Activated CD4-positive, alpha-beta T cell treated with anti-CD3 and anti-CD28 coated beads, Interleukin-10, Interleukin-2, amounts not matched to agents 100 ng/mL and 50 ng/mL, durations not matched to agents 16 hours and 8 hours (primary cell): ENCODE measurements around the gene CD3D.

Experiments used
- DNase-seq: peaks from one replicate; pipeline ENCODE4 v3.0.0-alpha.2; 2020

CD3D gene

DNA sequence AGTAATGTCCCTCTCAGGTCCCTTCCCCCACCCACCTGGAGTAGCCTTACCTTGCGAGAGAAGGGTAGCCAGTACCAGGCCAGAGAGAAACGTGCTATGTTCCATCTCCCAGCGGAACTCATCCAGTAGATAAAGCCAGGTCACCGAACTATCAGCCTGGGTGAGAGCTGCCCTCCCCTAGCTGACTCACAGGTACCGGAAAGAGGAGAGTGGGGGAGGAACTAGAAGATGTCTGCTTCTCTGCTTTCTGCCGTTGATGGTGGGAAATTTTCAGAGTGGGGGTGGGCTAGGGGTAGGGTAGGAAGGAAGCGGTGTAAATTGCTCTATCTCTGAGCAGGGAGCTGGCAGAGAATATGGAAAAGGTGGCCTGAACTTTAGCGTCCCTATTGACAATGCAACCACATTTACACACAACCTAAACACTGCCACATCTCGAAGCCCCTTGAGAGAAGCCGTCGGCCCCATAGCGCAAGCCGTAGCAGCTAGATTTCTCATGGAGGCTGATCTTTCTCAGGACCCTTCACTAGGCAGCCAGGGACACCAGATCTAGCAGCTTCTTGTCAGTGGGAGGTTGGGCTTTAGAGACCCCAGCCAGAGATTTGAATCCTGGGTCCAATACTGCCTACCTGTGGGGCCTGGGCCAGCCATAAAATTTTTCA, at the start of gene CD3D:
TSS of gene CD3D (minus strand) at position 203 of the 659 bp plus-strand sequence. CDS start at position 105, 98 bp downstream.
- DNase-seq = peak; percentile 90

DNA sequence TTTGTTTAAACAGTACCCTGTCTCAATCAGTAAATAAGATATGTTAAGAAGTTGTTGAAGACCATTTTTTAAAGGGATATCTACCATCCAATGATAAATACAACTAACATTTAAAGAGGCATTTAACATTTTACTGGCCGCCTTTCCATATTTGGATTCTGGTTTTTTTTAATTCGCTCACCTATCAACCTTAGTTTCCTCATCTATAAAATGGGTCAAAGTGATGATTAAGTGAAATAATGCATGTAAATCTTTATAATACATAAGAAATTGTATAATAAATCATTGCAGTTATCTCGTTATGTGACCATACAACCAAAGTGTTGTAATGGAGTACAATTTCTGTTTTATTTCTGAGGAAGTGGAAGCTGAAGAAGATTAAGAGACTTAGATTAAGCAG, 41.2 kb upstream of the CD3D start:
- no peak for DNase-seq

DNA sequence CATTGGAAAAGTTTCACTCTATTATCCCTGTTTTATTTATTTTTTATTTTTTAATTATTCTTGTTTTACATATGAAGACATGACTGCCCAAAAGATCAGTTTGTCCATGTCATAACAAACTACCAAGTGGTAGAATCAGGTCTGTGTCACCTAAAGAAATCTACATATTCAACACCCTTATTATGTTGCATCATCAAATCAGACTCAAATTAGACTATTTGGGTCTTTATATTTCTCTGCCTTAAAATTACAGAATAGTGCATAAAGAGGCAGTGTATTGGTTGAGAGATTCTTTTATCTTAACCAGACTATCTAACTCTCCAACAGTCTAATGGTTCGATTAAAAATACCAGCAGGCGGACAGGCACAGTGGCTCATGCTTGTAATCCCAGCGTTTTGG, 40.4 kb upstream of the CD3D start:
- DNase-seq = no peak

DNA sequence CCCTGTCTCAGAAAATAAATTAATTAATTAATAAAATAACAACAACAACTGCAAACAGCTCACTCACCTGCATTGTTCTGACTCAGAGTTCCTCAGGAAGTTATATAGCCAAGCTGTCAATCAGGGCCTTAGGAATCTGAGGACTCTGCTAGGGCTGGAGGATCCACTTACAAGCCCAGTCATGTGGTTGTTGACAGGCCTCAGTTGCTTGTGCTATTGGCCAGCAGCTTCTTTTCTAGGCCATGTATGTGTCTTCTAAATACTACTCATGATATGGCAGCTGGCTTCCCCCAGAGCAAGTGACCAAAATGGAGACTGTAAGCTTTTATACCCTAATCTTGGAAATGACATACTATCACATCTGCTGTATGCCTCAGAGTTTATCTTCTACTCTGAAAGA, 38.1 kb upstream of the CD3D start:
- DNase-seq = no peak

DNA sequence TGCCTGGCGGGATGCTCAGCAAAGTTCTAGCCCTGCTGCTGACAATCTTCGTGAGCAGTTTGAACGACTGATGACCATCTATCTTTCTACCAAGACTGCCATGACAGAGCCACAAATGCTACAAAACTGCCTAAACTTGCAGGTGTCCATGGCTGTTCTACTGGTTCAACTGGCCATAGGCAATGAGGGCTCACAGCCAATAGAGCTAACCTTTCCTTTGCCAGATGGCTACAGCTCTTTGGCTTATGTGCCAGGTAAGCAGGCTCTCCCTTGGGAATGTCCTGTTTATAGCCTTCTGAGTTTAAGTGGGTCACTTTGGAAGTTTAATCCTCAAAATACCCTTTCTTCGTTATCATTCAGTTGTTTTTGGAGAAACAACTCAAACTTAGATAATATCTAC, 37.0 kb upstream of the CD3D start:
- DNase-seq = no peak

DNA sequence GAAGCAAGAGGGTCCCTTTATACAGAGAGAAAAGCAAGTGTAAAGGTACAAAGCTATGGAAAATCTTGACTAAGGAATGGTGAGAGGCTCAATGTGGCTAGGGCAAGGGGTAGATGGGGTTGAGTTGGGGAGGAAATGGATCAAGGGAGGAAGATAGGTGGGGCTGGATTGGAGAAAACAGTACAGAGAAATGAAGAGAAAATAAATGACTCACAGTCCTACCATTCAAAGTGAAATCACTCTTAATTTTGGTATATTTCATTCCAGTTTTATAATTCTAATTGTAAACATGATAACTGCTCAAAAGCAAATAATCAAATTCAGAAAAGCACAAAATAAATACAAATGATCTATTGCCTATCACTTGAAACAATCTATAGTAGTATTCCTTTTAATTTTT, 33.5 kb upstream of the CD3D start:
- DNase-seq = no peak

DNA sequence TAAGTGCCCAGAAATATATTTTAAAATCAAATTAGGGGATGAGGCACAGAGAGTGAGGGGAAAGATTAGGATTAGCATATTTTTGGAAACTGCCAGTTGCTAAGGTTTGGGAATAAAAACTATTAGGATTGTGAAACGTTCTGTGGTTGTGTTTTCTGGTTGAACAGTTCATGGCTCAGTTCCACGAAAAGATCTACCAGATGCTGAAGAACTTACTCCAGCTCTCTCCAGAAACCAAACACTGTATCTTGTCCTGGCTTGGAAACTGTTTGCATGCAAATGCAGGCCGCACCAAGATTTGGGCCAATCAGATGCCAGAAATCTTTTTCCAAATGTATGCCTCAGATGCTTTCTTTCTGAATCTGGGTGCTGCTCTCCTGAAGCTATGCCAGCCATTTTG, 32.2 kb upstream of the CD3D start:
- DNase-seq = no peak

DNA sequence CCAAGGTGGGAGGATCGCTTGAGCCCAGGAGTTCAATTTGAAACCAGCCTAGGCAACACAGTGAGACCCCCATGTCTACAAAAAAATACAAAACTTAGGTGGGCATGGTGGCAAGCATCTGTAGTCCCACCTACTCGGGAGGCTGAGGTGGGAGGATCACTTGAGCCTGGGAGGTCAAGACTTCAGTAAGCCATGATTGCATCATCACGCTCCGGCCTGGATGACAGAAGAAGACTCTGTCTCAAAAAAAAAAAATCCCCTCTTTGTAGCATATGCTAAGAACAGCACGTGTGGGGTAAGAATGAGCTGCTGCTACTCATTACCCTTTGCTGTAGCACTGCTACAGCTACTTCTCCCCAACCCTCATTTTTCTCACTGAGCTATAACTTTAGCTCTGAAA, 31.4 kb upstream of the CD3D start:
- DNase-seq = no peak

DNA sequence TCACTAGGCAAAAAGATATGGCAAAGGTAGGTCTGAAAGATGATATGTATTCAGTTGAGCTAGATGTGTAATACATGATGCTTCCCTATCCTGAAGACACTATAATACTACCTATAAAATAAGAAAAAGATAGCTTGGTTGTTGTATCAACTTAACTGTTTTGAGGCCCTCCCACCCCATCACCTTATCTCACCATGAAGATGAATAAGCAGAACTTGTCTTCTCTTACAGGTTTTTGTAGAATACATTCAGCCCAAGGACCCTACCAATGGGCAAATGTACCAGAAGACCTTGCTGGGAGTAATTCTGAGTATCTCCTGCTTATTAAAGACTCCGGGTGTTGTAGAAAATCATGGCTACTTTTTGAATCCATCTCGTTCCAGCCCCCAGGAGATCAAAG, 30.8 kb upstream of the CD3D start:
- no peak for DNase-seq

DNA sequence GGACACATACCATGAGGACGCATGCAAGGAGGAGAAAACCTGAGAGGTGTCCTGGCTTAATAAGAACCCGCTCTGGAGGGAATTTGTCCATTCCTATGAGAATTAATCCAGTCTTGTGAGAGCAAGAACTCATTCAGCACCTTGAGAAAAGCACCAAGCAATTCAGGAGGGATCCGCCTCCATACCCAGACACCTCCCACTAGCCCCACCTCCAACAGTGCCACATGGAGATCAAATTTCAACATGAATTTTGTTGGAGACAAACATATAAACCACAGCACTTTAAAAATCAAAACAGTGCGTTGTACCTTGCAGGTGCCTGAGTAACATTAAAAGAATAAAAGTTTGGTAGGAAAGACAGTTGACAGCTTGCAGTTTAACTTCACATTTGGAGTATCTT, 28.3 kb upstream of the CD3D start:
- DNase-seq = no peak

DNA sequence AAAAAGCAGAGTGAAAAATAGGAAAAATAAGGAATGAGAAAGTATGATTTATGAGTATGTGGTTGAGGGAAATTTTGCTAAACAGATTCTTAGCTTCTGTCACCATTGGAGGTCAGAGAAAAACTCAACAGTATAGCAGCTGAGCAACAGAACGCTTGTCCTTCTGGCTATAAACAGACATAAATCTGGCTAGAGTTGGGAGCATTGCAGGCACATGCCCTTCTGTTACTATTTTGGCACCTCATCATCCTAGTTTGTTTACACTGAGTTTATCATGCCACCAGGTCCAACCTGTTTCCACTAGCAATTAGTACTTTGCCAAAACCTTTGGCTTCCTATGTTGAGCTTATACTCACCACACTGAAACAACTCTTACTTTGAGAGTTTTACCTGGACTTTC, 23.8 kb upstream of the CD3D start:
- DNase-seq = no peak

DNA sequence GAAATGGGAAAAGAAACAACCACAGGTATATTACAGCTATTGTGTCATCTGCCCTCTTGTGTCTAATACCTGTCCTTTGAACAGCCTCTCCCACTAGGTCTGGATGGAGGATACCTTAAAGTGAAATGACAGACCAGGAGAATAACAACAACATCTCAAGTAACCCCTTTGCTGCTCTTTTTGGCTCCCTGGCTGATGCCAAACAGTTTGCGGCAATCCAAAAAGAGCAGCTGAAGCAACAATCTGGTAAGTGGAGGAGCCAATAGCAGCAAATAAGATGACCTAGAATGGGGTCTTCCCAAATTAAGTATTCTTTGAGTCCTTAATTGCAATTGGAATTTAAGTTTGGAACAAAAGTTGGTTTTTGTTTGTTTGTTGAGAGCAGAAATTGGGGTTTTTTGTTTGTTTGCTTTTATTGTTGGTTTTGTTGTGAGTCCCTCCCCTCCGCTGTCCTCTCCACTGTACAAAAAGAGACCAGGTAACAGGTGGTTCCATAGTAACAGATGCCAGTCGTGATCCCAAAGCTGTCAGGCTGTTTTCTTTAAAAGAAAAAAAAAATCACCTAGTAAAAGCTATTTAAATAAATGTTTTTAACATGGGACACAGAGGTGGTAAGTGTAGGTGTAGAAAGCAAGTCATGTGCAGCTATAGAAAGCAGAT, 22.6 kb upstream of the CD3D start:
- DNase-seq = no peak

DNA sequence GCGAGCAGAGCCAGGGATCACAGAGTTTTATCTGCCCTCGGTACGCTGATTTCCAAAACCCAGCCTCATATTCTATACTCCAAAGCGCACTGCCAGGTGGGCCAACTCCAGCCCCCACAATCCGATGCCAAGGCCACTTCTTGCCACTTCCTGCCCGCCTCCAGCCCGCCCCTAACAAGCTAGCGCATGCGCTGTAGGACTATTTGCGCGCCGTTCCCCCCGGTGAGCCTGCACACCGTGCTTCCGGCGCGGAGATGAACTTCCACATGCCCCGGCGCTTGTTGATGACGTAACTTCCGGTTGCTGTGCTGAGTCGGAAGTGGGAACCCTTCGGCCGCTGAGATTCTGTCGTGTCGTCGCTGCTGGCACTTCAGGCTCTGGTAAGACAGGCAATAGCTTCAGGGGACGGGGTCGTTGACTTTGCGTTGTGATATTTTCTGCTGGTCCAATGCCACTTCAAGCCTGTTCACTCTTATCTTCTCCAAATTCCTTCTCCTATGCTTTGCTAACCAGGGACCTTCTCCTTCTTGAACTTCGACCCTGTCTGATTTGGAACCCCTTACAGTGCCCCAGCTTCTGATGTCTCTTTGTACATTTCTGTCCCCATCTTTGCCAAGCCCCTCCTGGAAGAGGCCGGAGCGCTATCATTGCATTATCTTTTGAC, 16.9 kb upstream of the CD3D start, which contains the start of gene UBE4A:
TSS of gene UBE4A (plus strand) at position 306 of the 664 bp plus-strand sequence. CDS start 5,481 bp downstream, outside the sequence.
- peak; percentile 99 for DNase-seq

DNA sequence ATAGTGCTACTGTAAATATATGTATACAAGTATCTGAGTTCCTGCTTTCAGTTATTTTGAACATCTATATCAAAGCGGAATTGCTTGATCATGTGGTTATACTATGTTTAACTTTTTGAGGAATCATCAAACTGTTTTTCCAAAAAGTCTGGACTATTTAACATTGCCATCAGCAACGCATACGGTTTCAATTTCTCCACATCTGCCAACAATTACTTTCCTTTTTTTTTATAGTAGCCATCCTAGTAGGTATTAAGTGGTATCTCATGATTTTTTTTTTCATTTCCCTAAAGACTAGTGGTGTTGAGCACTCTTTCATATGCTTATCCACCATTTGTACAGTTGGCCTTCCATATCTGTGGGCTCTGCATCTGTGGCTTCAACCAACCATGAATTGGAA, 15.6 kb upstream of the CD3D start:
- no peak for DNase-seq

DNA sequence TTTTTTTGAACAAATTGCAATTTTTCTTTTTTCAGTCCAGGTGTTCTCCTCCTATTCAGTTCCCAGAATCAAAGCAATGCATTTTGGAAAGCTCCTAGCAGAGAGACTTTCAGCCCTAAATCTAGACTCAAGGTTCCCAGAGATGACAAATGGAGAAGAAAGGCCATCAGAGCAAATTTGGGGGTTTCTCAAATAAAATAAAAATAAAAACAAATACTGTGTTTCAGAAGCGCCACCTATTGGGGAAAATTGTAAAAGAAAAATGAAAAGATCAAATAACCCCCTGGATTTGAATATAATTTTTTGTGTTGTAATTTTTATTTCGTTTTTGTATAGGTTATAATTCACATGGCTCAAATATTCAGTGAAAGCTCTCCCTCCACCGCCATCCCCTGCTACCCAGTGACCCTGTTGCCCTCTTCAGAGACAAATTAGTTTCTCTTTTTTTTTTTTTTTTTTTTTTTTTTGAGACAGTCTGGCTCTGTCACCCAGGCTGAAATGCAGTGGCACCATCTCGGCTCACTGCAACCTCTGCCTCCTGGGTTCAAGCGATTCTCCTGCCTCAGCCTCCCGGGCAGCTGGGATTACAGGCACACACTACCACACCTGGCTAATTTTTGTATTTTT, 10.7 kb upstream of the CD3D start:
- DNase-seq = no peak

DNA sequence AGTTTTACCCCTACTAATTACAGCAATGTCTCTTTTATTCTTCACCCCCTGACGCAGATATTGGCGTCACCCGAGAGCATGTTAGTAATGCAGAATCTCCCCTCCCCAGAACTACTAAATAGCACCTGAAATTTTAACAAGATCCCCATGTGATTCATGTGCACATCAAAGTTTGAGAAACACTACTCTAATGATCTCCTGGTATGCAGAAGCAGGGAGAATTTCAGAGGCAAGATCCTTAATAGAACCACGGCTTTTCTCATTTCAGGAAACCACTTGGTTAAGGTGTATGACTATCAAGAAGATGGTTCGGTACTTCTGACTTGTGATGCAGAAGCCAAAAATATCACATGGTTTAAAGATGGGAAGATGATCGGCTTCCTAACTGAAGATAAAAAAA, 7.0 kb upstream of the CD3D start:
- DNase-seq = no peak

DNA sequence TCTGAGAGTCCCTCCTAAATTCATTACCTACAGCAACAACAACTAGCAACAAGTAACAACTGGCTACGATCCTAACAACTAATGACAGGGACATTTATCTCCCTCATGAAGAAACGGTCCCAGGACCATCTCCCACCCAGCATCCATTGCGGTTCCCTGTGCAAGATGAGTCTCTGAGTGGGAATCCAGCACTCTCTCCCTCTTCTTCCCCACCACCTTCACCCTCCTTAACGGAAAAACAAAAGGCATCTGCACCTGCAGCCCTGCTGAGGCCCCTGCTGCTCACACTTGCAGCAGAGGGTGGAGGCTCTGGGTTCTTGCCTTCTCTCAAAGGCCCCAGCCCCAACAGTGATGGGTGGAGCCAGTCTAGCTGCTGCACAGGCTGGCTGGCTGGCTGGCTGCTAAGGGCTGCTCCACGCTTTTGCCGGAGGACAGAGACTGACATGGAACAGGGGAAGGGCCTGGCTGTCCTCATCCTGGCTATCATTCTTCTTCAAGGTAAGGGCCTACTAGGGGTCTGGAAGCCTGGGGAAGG, 1.5 kb upstream of the CD3D start, which contains the start of gene CD3G:
TSS of gene CD3G (plus strand) at position 364 of the 535 bp plus-strand sequence. CDS start at position 444, 80 bp downstream.
- peak; percentile 89 for DNase-seq

DNA sequence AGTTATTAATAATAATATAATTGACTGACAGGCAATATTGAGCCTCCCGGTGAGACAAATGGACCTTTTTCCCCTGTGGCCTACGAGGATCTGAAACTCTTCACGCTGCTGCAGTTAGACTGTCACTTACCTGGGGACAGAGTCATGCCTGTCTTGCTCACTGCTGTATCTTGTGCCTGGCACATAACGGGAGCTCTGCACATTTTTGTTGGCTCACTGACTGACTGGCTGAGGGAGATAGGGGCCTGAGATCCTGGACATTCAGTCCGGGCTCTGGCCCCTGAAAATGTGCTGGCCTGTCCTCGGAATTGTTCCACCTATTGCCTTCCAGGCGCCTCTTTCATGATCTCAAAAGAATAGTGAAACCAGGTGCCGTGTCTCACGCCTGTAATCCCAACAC, 743 bp upstream of the CD3D start:
- peak; percentile 56 for DNase-seq

DNA sequence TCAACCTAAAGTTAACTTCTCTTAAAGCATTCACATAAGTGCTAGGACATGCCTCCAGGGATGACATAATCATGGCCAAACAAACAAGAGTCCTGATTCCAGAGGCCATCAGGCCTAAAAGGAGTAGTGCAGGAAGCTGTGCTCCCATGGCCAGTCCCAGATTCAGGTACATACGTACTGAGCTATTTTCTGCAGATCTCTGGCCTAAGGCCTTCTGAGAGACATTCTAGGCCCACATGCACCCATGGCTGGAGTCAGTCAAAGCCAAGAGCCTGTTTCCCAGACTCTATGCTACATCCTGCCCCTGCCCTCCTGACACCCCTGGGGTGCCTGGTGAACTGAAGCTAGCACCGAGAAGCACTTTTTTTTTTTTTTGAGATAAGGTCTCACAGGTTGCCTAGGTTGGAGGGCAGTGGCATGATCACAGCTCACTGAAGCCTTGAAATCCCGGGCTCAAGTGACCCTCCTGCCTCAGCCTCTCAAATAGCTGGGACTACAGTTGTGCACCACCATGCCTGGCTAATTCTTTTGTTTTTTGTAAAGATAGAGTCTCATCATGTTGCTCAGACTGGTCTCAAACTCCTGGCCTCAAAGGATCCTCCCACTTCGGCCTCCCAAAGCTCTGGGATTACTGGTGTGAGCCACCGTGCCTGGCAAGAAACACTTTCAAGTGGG, 553 bp downstream of the CD3D start:
- no peak for DNase-seq

DNA sequence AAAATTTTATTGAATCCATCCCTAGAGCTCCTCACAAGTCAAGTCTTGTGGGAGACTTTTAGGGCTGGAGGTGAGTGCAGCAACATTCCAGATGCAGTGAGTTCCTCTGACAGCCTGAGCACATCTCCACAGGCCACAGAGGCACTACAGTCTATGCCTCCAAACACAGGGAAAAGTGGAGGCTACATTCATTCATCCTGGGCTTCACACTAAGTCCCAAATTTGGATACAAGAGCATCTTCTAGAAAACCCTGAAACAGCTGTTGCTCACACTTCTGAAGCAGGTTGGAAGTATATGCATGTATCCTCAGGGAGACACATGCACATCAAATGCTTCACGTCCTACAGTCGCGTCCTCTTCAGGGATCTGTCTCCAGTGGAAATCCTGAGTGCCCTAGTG, 1.2 kb downstream of the CD3D start:
- DNase-seq = no peak

DNA sequence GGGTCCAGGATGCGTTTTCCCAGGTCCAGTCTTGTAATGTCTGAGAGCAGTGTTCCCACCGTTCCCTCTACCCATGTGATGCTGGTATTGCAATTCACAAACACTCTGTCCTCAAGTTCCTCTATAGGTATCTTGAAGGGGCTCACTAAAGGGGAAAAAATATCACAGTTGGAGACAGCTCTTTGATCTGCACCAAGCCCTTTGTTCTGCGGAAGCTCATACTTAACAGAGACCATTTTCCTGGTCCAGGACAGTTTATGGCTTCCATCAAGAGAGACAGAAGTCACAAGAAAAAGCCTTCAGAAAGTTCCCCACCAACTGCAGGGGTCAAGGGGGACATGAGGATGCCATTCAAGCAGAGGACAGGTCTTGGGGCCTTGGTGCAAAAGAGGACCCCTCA, 2.1 kb downstream of the CD3D start:
- DNase-seq = no peak

DNA sequence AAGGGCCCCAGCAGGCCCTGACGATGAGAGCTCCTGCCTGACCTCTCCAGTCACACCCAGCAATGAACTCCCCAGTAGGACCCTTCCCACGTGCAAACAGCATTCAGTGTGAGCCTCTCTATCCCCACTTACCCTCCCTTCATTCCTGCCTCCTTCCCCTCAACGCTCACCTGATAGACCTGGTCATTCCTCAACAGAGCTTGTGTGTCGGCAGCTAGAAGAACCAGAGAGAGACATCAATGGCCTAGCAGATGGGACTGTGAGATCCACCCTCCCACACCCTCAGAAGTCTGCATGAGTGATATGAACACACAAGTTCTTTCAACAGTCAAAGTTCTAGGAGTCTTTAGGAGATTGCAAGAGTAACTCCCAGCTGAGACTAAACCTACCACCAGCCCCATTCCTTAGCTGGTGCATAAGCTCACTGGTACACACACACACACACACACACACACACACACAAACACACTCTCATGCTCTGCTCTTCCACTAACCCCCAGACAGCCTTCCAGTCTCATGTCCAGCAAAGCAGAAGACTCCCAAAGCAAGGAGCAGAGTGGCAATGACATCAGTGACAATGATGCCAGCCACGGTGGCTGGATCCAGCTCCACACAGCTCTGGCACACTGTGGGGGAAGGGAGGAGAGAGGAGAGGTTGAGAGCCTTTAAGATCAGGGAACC, 3.1 kb downstream of the CD3D start:
- DNase-seq = no peak
